ENCODE measurements around the gene ANO10.
"Not testable (repeated sequence)": the region's sequence is repeated elsewhere in the genome, so short reads cannot be mapped to it uniquely, and the experiment has no call there.

Gene ANO10

GRCh38 chr3:43369404-43370292, 252.2 kb downstream of the ANO10 start:
- DNase-seq = peak; percentile 57 to 78

- DNase-seq = no peak
These were observed 254.9 kb downstream of the ANO10 start for GRCh38 chr3:43366885-43367284.

- no peak for DNase-seq
These were observed 255.3 kb downstream of the ANO10 start for GRCh38 chr3:43366481-43366880.

- no peak for DNase-seq
These were observed 256.1 kb downstream of the ANO10 start for GRCh38 chr3:43365601-43366305.

- DNase-seq = no peak
These were observed 256.9 kb downstream of the ANO10 start for GRCh38 chr3:43364926-43365325.

- DNase-seq = no peak
These were observed 257.3 kb downstream of the ANO10 start for GRCh38 chr3:43364494-43364893.

- DNase-seq = no peak
These were observed 258.1 kb downstream of the ANO10 start for GRCh38 chr3:43363621-43364266.

GRCh38 chr3:43362961-43363360, 258.9 kb downstream of the ANO10 start:
- no peak for DNase-seq

- no peak for DNase-seq
These were observed 259.6 kb downstream of the ANO10 start for GRCh38 chr3:43362183-43362582.

- no peak for DNase-seq
These were observed 260.7 kb downstream of the ANO10 start for GRCh38 chr3:43361077-43361476.

GRCh38 chr3:43356033-43356432, 265.8 kb downstream of the ANO10 start:
- DNase-seq = not testable (repeated sequence)

- DNase-seq = no peak
These were observed 267.7 kb downstream of the ANO10 start for GRCh38 chr3:43353923-43354670.

- no peak for DNase-seq
These were observed 268.4 kb downstream of the ANO10 start for GRCh38 chr3:43353393-43353792.

- DNase-seq = no peak
These were observed 272.1 kb downstream of the ANO10 start for GRCh38 chr3:43349716-43350115.

GRCh38 chr3:43348852-43349574, 272.8 kb downstream of the ANO10 start:
- no peak for DNase-seq

- no peak for DNase-seq
These were observed 273.5 kb downstream of the ANO10 start for GRCh38 chr3:43348350-43348749.

GRCh38 chr3:43347774-43348173, 274.0 kb downstream of the ANO10 start:
- no peak for DNase-seq

GRCh38 chr3:43346978-43347749, 274.6 kb downstream of the ANO10 start:
- DNase-seq = no peak

- no peak for DNase-seq
These were observed 275.9 kb downstream of the ANO10 start for GRCh38 chr3:43345877-43346276.

GRCh38 chr3:43345246-43345645, 276.6 kb downstream of the ANO10 start:
- no peak for DNase-seq

- no peak for DNase-seq
These were observed 277.3 kb downstream of the ANO10 start for GRCh38 chr3:43344520-43344919.
